GM23338 (cell line): Measurements from ENCODE around the gene EIF2B1. TPM values are rescaled to one million over a fixed set of nuclear protein-coding genes. Genes with fewer than 3 reads are reported as not detected.

Experiments used
- ATAC-seq: fragments of 200-7000 bp; cut with Tn5 transposase; 3 replicates; pipeline ENCODE4 v1.9.1; 2020
- DNase-seq: peaks from one replicate; pipeline ENCODE4 v3.0.0-alpha.2; 2015; ENCODE audit warnings: low spot score
- H2AFZ ChIP-seq: fragments of 200-600 bp; sonication (generic); 2 replicates; pipeline ENCODE4 v1.8.0; 2016; ENCODE audit warnings: antibody characterized with exemption, mild to moderate bottlenecking, moderate library complexity
- H3F3A ChIP-seq: fragments of 200-600 bp; sonication (generic); replicated peaks from 2 replicates; pipeline ENCODE4 v1.8.0; 2017; ENCODE audit warnings: antibody characterized with exemption, mixed run types, low read depth
- H3K27ac ChIP-seq: fragments of 200-600 bp; sonication (generic); 2 replicates; pipeline ENCODE4 v1.6.1; 2016; ENCODE audit warnings: low read depth
- H3K27me3 ChIP-seq: fragments of 200-600 bp; sonication (generic); 2 replicates; pipeline ENCODE4 v1.8.0; 2016; ENCODE audit warnings: mild to moderate bottlenecking, mixed run types, moderate library complexity; ENCODE audit not compliant: insufficient read depth
- H3K36me3 ChIP-seq: fragments of 200-600 bp; sonication (generic); 2 replicates; pipeline ENCODE4 v1.8.0; 2016; ENCODE audit warnings: mild to moderate bottlenecking; ENCODE audit not compliant: insufficient read depth
- H3K4me1 ChIP-seq: fragments of 200-600 bp; sonication (generic); 2 replicates; pipeline ENCODE4 v1.8.0; 2016; ENCODE audit warnings: mild to moderate bottlenecking, moderate library complexity; ENCODE audit not compliant: insufficient read depth
- H3K4me2 ChIP-seq: fragments of 200-600 bp; sonication (generic); 2 replicates; pipeline ENCODE4 v1.7.1; 2017; ENCODE audit warnings: mixed run types
- H3K4me3 ChIP-seq: fragments of 200-600 bp; sonication (generic); 2 replicates; pipeline ENCODE4 v1.6.1; 2016; ENCODE audit warnings: mixed run types
- H3K79me2 ChIP-seq: fragments of 200-600 bp; sonication (generic); replicated peaks from 2 replicates; pipeline ENCODE4 v1.8.0; 2017; ENCODE audit warnings: mild to moderate bottlenecking; ENCODE audit not compliant: insufficient read depth
- H3K9me2 ChIP-seq: fragments of 200-600 bp; sonication (generic); 2 replicates; pipeline ENCODE4 v1.8.0; 2017; ENCODE audit not compliant: insufficient read depth
- H4K20me1 ChIP-seq: fragments of 200-600 bp; sonication (generic); replicated peaks from 2 replicates; pipeline ENCODE4 v1.8.0; 2017; ENCODE audit warnings: mild to moderate bottlenecking; ENCODE audit not compliant: insufficient read depth
- H3K27ac Mint-ChIP-seq: 2 replicates; pipeline ENCODE4 v1.8.0; 2020; ENCODE audit warnings: inconsistent platforms, mild to moderate bottlenecking, moderate library complexity, mixed read lengths
- H3K27me3 Mint-ChIP-seq: 3 replicates; pipeline ENCODE4 v1.8.0; 2022; ENCODE audit warnings: low read depth, mild to moderate bottlenecking, moderate library complexity, mixed read lengths, inconsistent platforms; ENCODE audit not compliant: insufficient read depth, poor library complexity
- H3K36me3 Mint-ChIP-seq: 3 replicates; pipeline ENCODE4 v1.8.0; 2021; ENCODE audit warnings: low read depth, mild to moderate bottlenecking, inconsistent platforms, moderate library complexity, mixed read lengths
- H3K4me1 Mint-ChIP-seq: 3 replicates; pipeline ENCODE4 v1.8.0; 2020; ENCODE audit warnings: mild to moderate bottlenecking, inconsistent platforms, mixed read lengths
- H3K4me3 Mint-ChIP-seq: 3 replicates; pipeline ENCODE4 v1.8.0; 2021; ENCODE audit warnings: moderate library complexity, mild to moderate bottlenecking, inconsistent platforms, mixed read lengths
- H3K9me3 Mint-ChIP-seq: 3 replicates; pipeline ENCODE4 v1.8.0; 2020; ENCODE audit warnings: moderate library complexity, mild to moderate bottlenecking, inconsistent platforms, mixed read lengths
- CREB1 ChIP-seq: fragments of 250-450 bp; sonication (Bioruptor Pico); IDR thresholded peaks from 2 replicates; pipeline ENCODE4 v1.5.0; 2020; ENCODE audit warnings: low read depth, mild to moderate bottlenecking, moderate library complexity
- EZH2 ChIP-seq: fragments of 200-600 bp; sonication (generic); IDR thresholded peaks from one replicate; pipeline ENCODE4 v1.8.0; 2017; ENCODE audit warnings: antibody characterized with exemption, mild to moderate bottlenecking, low read depth; ENCODE audit not compliant: unreplicated experiment
- NANOG ChIP-seq: IDR thresholded peaks from 2 replicates; pipeline ENCODE4 v1.6.1; 2016; ENCODE audit warnings: antibody characterized with exemption, borderline replicate concordance
- POLR2AphosphoS5 ChIP-seq: IDR thresholded peaks from 2 replicates; pipeline ENCODE4 v1.6.1; 2016; ENCODE audit warnings: antibody characterized with exemption, low read depth
- STAT1 ChIP-seq: IDR thresholded peaks from one replicate; pipeline ENCODE4 v1.6.1; 2016; ENCODE audit warnings: antibody characterized with exemption; ENCODE audit not compliant: unreplicated experiment
- ZNF114 ChIP-seq: fragments of 250-450 bp; sonication (Bioruptor Pico); IDR thresholded peaks from 2 replicates; pipeline ENCODE4 v1.5.0; 2020; ENCODE audit warnings: mild to moderate bottlenecking, moderate library complexity
- ZNF331 ChIP-seq: fragments of 250-450 bp; sonication (Bioruptor Pico); IDR thresholded peaks from 2 replicates; pipeline ENCODE4 v1.5.0; 2020; ENCODE audit warnings: low read depth, mild to moderate bottlenecking, moderate library complexity
- polyA plus RNA-seq: library from polyadenylated mRNA; unstranded; fragments of >200 nt; fragmentation: Nextera tagmentation; extraction: Ambion mirVana; gene quantifications from 2 replicates; pipeline ENCODE4 v1.2.1, GENCODE V29; 2016
- total RNA-seq: library from RNA; depleted of rRNA; stranded (reverse); fragments of >200 nt; shearing (Covaris generic); gene quantifications from 2 replicates; pipeline ENCODE4 v1.2.3, GENCODE V29; 2014
- TF ChIP-seq, protein P1 (sequence below), 2 experiments: fragments of 200-600 bp in 1 of 2; sonication (generic) in 1 of 2; conservative IDR thresholded peaks; 2 replicates each; pipeline versions ENCODE4 v1.5.1 to v1.6.1; 2016 to 2017; ENCODE audit warnings: antibody characterized with exemption in 2 of 2, low read depth in 2 of 2, mild to moderate bottlenecking in 2 of 2, moderate library complexity in 1 of 2
- TF ChIP-seq, protein P2 (sequence below): IDR thresholded peaks from 2 replicates; pipeline ENCODE4 v1.6.1; 2016; ENCODE audit warnings: antibody characterized with exemption
- TF ChIP-seq, protein P3 (sequence below): fragments of 250-450 bp; sonication (Bioruptor Pico); IDR thresholded peaks from 2 replicates; pipeline ENCODE4 v1.5.0; 2020; ENCODE audit warnings: mild to moderate bottlenecking, moderate library complexity

EIF2B1 gene
- total and polyA plus RNA-seq, 2 experiments from 2014 or later, result 33.5 to 117 TPM

DNA sequence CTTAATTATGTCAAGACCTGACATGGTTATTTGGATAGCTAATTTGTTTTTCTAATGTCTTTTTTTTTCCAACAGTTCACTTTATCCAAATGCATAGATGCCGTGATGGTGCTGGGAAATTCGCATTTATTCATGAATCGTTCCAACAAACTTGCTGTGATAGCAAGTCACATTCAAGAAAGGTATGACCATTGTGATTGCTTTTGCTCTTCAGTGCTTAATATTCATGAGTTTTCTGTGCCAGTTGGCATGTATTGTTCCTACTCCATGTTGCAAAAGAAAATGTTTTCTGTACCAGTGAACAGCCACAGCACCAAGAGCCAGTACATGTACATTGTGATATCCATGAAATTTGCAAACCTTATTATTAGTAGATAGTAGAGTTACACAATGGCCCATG, 11.9 kb upstream of the EIF2B1 start (continued):
- TF ChIP-seq ZNF114 (CRISPR knock-in tag) (no peak), POLR2AphosphoS5 (no peak)
- TF ChIP-seq, protein P1, sequence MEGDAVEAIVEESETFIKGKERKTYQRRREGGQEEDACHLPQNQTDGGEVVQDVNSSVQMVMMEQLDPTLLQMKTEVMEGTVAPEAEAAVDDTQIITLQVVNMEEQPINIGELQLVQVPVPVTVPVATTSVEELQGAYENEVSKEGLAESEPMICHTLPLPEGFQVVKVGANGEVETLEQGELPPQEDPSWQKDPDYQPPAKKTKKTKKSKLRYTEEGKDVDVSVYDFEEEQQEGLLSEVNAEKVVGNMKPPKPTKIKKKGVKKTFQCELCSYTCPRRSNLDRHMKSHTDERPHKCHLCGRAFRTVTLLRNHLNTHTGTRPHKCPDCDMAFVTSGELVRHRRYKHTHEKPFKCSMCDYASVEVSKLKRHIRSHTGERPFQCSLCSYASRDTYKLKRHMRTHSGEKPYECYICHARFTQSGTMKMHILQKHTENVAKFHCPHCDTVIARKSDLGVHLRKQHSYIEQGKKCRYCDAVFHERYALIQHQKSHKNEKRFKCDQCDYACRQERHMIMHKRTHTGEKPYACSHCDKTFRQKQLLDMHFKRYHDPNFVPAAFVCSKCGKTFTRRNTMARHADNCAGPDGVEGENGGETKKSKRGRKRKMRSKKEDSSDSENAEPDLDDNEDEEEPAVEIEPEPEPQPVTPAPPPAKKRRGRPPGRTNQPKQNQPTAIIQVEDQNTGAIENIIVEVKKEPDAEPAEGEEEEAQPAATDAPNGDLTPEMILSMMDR (conservative IDR thresholded peaks at IDR 0.05; ENCODE audit: low read depth in 2 of 2), result no peak

DNA sequence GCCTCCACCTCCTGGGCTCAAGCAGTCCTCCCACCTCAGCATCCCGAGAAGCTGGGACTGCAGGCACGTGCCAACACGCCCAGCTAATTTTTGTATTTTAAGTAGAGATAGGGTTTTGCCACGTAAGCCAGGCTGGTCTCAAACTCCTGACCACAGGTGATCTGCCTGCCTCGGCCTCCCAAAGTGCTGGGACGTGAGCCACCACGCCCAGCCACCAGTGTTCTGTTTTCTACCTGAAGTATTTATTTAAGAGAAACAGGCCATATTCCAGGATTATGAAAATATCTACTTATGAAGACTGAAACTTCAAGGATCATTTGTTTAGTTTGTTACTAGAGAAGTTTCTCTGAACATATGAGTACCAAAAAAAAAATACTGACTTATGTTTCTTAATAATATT, 10.4 kb upstream of the EIF2B1 start:
- H3K9me3 Mint-ChIP-seq, result no peaks in the 10 kb centered on the region
- H3K36me3 Mint-ChIP-seq, result peaks cover 43% of the 10 kb centered on the region
- no peaks in the 10 kb centered on the region for H3F3A ChIP-seq
- no peaks in the 10 kb centered on the region for H3K4me1 ChIP-seq
- H3K4me1 Mint-ChIP-seq, result no peaks in the 10 kb centered on the region
- H3K27me3 Mint-ChIP-seq, result no peaks in the 10 kb centered on the region
- no peaks in the 10 kb centered on the region; the same call in 1 of the 2 replicates for H3K79me2 ChIP-seq
- H3K27ac Mint-ChIP-seq, result no peak overlapping the region
- H3K36me3 ChIP-seq, result peaks cover 17% of the 10 kb centered on the region
- 0 out of 2 replicates have a peak, but pooled peaks cover 5% of the 10 kb centered on the region for H4K20me1 ChIP-seq
- ATAC-seq (no peak), DNase-seq (no peak)
- no peaks in the 10 kb centered on the region for H3K27me3 ChIP-seq
- H3K4me3 ChIP-seq, result no peak overlapping the region
- H3K4me2 ChIP-seq, result no peak overlapping the region
- H3K27ac ChIP-seq, result no peak overlapping the region
- no peak overlapping the region for H3K4me3 Mint-ChIP-seq
- no peaks in the 10 kb centered on the region for H3K9me2 ChIP-seq
- H2AFZ ChIP-seq, result no peak overlapping the region
- TF ChIP-seq, protein P2, sequence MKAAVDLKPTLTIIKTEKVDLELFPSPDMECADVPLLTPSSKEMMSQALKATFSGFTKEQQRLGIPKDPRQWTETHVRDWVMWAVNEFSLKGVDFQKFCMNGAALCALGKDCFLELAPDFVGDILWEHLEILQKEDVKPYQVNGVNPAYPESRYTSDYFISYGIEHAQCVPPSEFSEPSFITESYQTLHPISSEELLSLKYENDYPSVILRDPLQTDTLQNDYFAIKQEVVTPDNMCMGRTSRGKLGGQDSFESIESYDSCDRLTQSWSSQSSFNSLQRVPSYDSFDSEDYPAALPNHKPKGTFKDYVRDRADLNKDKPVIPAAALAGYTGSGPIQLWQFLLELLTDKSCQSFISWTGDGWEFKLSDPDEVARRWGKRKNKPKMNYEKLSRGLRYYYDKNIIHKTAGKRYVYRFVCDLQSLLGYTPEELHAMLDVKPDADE, result no peak
- TF ChIP-seq ZNF331 (CRISPR knock-in tag), result no peak
- no peak for TF ChIP-seq NANOG
- TF ChIP-seq ZNF114 (CRISPR knock-in tag), result no peak
- TF ChIP-seq, protein P3, sequence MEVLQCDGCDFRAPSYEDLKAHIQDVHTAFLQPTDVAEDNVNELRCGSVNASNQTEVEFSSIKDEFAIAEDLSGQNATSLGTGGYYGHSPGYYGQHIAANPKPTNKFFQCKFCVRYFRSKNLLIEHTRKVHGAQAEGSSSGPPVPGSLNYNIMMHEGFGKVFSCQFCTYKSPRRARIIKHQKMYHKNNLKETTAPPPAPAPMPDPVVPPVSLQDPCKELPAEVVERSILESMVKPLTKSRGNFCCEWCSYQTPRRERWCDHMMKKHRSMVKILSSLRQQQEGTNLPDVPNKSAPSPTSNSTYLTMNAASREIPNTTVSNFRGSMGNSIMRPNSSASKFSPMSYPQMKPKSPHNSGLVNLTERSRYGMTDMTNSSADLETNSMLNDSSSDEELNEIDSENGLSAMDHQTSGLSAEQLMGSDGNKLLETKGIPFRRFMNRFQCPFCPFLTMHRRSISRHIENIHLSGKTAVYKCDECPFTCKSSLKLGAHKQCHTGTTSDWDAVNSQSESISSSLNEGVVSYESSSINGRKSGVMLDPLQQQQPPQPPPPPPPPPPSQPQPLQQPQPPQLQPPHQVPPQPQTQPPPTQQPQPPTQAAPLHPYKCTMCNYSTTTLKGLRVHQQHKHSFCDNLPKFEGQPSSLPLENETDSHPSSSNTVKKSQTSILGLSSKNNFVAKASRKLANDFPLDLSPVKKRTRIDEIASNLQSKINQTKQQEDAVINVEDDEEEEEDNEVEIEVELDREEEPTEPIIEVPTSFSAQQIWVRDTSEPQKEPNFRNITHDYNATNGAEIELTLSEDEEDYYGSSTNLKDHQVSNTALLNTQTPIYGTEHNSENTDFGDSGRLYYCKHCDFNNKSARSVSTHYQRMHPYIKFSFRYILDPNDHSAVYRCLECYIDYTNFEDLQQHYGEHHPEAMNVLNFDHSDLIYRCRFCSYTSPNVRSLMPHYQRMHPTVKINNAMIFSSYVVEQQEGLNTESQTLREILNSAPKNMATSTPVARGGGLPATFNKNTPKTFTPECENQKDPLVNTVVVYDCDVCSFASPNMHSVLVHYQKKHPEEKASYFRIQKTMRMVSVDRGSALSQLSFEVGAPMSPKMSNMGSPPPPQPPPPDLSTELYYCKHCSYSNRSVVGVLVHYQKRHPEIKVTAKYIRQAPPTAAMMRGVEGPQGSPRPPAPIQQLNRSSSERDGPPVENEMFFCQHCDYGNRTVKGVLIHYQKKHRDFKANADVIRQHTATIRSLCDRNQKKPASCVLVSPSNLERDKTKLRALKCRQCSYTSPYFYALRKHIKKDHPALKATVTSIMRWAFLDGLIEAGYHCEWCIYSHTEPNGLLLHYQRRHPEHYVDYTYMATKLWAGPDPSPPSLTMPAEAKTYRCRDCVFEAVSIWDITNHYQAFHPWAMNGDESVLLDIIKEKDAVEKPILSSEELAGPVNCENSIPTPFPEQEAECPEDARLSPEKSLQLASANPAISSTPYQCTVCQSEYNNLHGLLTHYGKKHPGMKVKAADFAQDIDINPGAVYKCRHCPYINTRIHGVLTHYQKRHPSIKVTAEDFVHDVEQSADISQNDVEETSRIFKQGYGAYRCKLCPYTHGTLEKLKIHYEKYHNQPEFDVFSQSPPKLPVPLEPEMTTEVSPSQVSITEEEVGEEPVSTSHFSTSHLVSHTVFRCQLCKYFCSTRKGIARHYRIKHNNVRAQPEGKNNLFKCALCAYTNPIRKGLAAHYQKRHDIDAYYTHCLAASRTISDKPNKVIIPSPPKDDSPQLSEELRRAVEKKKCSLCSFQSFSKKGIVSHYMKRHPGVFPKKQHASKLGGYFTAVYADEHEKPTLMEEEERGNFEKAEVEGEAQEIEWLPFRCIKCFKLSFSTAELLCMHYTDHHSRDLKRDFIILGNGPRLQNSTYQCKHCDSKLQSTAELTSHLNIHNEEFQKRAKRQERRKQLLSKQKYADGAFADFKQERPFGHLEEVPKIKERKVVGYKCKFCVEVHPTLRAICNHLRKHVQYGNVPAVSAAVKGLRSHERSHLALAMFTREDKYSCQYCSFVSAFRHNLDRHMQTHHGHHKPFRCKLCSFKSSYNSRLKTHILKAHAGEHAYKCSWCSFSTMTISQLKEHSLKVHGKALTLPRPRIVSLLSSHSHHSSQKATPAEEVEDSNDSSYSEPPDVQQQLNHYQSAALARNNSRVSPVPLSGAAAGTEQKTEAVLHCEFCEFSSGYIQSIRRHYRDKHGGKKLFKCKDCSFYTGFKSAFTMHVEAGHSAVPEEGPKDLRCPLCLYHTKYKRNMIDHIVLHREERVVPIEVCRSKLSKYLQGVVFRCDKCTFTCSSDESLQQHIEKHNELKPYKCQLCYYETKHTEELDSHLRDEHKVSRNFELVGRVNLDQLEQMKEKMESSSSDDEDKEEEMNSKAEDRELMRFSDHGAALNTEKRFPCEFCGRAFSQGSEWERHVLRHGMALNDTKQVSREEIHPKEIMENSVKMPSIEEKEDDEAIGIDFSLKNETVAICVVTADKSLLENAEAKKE (CRISPR knock-in tag), result no peak
- no peak for TF ChIP-seq STAT1
- TF ChIP-seq CREB1 (CRISPR knock-in tag), result no peak
- no peak for TF ChIP-seq EZH2
- TF ChIP-seq, protein P1 (conservative IDR thresholded peaks at IDR 0.05; ENCODE audit: low read depth in 2 of 2), result no peak
